ENCODE results near the gene SLC8A2. TPM values are rescaled to one million over a fixed set of nuclear protein-coding genes. Genes with fewer than 3 reads are reported as not detected.

The SLC8A2 gene
- total and polyA plus RNA-seq, 2 of the 8 experiments (the other 6 are each of a cell fraction or from before 2014, with no cell fraction given), result 7.3 to 12.4 TPM

DNA sequence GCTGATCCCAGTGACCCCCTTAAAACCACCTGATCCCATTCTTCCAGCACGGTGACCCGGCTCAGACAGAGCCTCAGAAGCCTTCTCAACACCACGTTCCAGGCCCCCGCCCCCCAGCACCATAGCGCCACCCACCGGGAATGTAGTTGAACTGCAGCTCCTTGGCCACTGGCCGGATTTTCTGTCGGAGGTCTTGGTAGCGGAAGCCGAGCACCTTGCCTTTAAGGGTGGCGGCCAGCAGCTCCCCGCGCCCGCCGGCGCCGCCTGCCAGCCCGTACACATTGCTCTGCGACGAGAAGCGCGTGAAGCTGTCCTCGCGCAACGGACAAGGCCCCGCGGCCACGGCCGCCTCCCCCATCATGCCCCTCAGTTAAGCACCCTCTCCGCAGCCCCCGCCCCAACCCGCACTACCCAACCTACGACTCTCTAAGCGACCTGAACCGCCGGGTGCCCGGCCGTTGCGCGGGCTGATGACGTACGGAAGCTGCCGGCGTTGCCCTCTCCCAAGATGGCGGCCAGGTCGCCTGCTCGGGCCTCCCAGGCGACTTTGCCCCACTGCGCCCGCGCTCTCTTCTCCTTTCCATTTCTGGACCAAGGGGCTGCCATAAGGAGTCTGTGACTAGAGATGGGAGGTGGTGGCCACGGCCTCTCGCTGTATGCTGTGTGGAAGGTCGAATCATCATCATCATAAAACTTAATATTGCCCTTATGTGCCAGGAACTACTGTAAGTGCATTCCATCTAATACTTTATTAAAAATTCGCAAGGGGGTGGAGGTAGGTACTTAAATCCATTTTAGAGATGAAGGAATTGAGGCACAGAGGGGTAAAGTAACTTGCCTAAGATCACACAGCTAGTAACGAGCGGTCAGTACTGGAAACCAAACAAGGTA lies 12.4 kb upstream of the SLC8A2 start, which contains the start of gene KPTN:
Gene KPTN, minus strand, starts transcription at position 420 of the 891 bp plus-strand sequence. Its CDS starts 59 bp downstream, at position 361.
- Histone ChIP-seq H3K4ac (replicated peaks; ENCODE audit: insufficient read length, low read depth, low read length) (peak within 1 kb of the TSS; percentile 94), H3K14ac (ENCODE audit: insufficient read length) (no peak within 1 kb of the TSS), H3K9ac (replicated peaks in 1 of 4; ENCODE audit: extremely low read depth in 1 of 4, low read depth in 3 of 4, low read length in 3 of 4) (peak within 1 kb of the TSS; percentile 64 to 96 (median 89)), H3K4me2 (ENCODE audit: insufficient read depth in 1 of 2, low read depth in 2 of 2, low read length in 2 of 2) (peak within 1 kb of the TSS; percentile 86), H3K4me3 (ENCODE audit: extremely low read depth in 1 of 4, insufficient read depth in 2 of 4, low read depth in 3 of 4, low read length in 4 of 4) (peak within 1 kb of the TSS; percentile 76 to 90 (median 83)), H3K79me2 (ENCODE audit: control insufficient read depth in 1 of 2, insufficient read depth in 2 of 2, low read length in 2 of 2) (no peaks in the 10 kb centered on the region), H3K56ac (replicated peaks; ENCODE audit: insufficient read length, low read depth, low read length) (peak within 1 kb of the TSS; percentile 84), H4K8ac (ENCODE audit: extremely low read depth, insufficient read depth, low read length) (peak within 1 kb of the TSS; percentile 98), H4K20me1 (replicated peaks in 1 of 2; ENCODE audit: control insufficient read depth in 1 of 2, insufficient read depth in 2 of 2, low read length in 2 of 2) (no peaks in the 10 kb centered on the region), H4K91ac (replicated peaks; ENCODE audit: insufficient read length, low read length) (peak within 1 kb of the TSS; percentile 99), H3K18ac (ENCODE audit: extremely low read depth, low read length) (peak within 1 kb of the TSS; percentile 87), H3K9me3 (ENCODE audit: insufficient read depth in 2 of 2, low read depth in 1 of 2, low read length in 1 of 2) (no peaks in the 10 kb centered on the region), H2AK5ac (ENCODE audit: low read depth, low read length) (0 out of 2 replicates have a peak within 1 kb of the TSS, but pooled peaks have one; percentile 46), H3K27me3 (replicated peaks in 1 of 4; ENCODE audit: control insufficient read depth in 3 of 4, extremely low read depth in 1 of 4, insufficient read depth in 3 of 4, low read length in 3 of 4) (no peaks in the 10 kb centered on the region), H2BK120ac (replicated peaks; ENCODE audit: low read depth, low read length) (peak within 1 kb of the TSS; percentile 91), H3K36me3 (ENCODE audit: control insufficient read depth in 2 of 4, insufficient read depth in 4 of 4, low read length in 3 of 4) (peaks cover 0 to 4% (median 0%) of the 10 kb centered on the region in 4 experiments; a peak in 1 of 8 replicates), H2BK15ac (ENCODE audit: low read length) (0 out of 2 replicates have a peak within 1 kb of the TSS, but pooled peaks have one; percentile 61), H4K5ac (ENCODE audit: insufficient read length, low read depth, low read length) (peak within 1 kb of the TSS; percentile 89), H2BK20ac (ENCODE audit: low read length) (peak within 1 kb of the TSS; percentile 80), H3K23me2 (ENCODE audit: low read depth, low read length) (peaks cover 11% of the 10 kb centered on the region), H2AFZ (ENCODE audit: low read length) (peak within 1 kb of the TSS; percentile 74; the same call in 1 of the 2 replicates), H2BK5ac (ENCODE audit: low read depth, low read length) (peak within 1 kb of the TSS; percentile 95), H3K27ac (ENCODE audit: low read depth, low read length) (peak within 1 kb of the TSS; percentile 94), H2BK12ac (ENCODE audit: low read depth, low read length) (peak within 1 kb of the TSS; percentile 50), H3K23ac (ENCODE audit: insufficient read length) (no peak within 1 kb of the TSS), H3K4me1 (replicated peaks in 1 of 4; ENCODE audit: control insufficient read depth in 3 of 4, insufficient read depth in 4 of 4, low read length in 3 of 4) (peaks cover 0 to 8% (median 3%) of the 10 kb centered on the region in 4 experiments; a peak in 2 of 7 replicates), H3K79me1 (ENCODE audit: low read depth, low read length) (no peaks in the 10 kb centered on the region)
- WGBS, 2 experiments (ENCODE audit: extremely low coverage in 1 of 2, insufficient coverage in 1 of 2, insufficient read length in 1 of 2, insufficient replicate concordance in 2 of 2, low coverage in 1 of 2, low lambda C conversion rate in 2 of 2, missing lambda C conversion rate in 1 of 2), result 4% methylated on average over 45 of the region's 57 CpGs; no CpG with 5 or more reads in 1 of the 2 experiments
- FAIRE-seq (no peak), DNase-seq (ENCODE audit: low read depth in 1 of 2, low spot score in 2 of 2) (peak; percentile 75 to 99)
- ChIA-PET CTCF (ENCODE audit: partially characterized antibody) (interaction anchor here (0.5 to 6.3 kb wide), 36 partner anchors 9 to 229 kb away, joined by 3 to 32 read pairs (median 4); partner anchors contain the start of gene MEIS3), POLR2A (ENCODE audit: partially characterized antibody) (interaction anchor here (0.6 to 5.0 kb wide), 26 partner anchors 10 to 262 kb away, joined by 3 to 55 read pairs (median 4); partner anchors contain the start of genes NAPA and SLC8A2)
- no peak for TF ChIP-seq RNF2 (IDR thresholded peaks at IDR 0.05; ENCODE audit: borderline replicate concordance, low read depth, low read length, missing control alignments, poor library complexity, severe bottlenecking)
- TF ChIP-seq SRF (IDR thresholded peaks at IDR 0.05; ENCODE audit: low read depth, low read length), result peak; percentile 88
- TF ChIP-seq ZNF274 (IDR thresholded peaks at IDR 0.05; ENCODE audit: borderline replicate concordance, extremely low read depth, low read length), result no peak
- peak; percentile 99 for TF ChIP-seq KDM4A (IDR thresholded peaks at IDR 0.05; ENCODE audit: low read depth, low read length, severe bottlenecking)
- TF ChIP-seq, protein P1, sequence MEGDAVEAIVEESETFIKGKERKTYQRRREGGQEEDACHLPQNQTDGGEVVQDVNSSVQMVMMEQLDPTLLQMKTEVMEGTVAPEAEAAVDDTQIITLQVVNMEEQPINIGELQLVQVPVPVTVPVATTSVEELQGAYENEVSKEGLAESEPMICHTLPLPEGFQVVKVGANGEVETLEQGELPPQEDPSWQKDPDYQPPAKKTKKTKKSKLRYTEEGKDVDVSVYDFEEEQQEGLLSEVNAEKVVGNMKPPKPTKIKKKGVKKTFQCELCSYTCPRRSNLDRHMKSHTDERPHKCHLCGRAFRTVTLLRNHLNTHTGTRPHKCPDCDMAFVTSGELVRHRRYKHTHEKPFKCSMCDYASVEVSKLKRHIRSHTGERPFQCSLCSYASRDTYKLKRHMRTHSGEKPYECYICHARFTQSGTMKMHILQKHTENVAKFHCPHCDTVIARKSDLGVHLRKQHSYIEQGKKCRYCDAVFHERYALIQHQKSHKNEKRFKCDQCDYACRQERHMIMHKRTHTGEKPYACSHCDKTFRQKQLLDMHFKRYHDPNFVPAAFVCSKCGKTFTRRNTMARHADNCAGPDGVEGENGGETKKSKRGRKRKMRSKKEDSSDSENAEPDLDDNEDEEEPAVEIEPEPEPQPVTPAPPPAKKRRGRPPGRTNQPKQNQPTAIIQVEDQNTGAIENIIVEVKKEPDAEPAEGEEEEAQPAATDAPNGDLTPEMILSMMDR (IDR thresholded peaks at IDR 0.05; ENCODE audit: control extremely low read depth in 1 of 3, insufficient read depth in 1 of 3, low read depth in 1 of 3, low read length in 3 of 3), result peak; percentile 93 to 99 (median 95)
- TF ChIP-seq TAF7 (optimal IDR thresholded peaks at IDR 0.05; ENCODE audit: borderline replicate concordance, low read depth, low read length), result peak; percentile 42
- TF ChIP-seq HDAC6 (IDR thresholded peaks at IDR 0.05; ENCODE audit: low read depth, low read length), result no peak
